ENCODE results near the gene FGF16.

GRCh38 chrX:77450996-77451395 lies 3.8 kb downstream of the FGF16 start:
- TF ChIP-seq CTCF (IDR thresholded peaks at IDR 0.05) (no peak), POLR2A (IDR thresholded peaks at IDR 0.05) (no peak)

All from testis (tissue), 2 donors.